Left lung (tissue), 10 donors: Measurements from ENCODE around the gene DEPP1. TPM values are rescaled to one million over a fixed set of nuclear protein-coding genes. Genes with fewer than 3 reads are reported as not detected.

Experiments used
- ATAC-seq: fragments of 200-7000 bp; cut with Tn5 transposase; one replicate; pipeline ENCODE4 v1.9.1; 2020; ENCODE audit warnings: moderate library complexity
- DNase-seq, 4 donors: peaks; one replicate each; pipeline ENCODE4 v3.0.0-alpha.2; 2013 to 2020
- H3K27ac ChIP-seq, 2 donors: fragments of 200-600 bp; sonication (generic) in 1 of 2; one replicate each; pipeline versions ENCODE4 v1.5.0 to v1.8.0; 2020 to 2021
- H3K27me3 ChIP-seq, 2 donors: fragments of 200-600 bp; sonication (generic) in 1 of 2; one replicate each; pipeline versions ENCODE4 v1.5.0 to v1.8.0; 2020 to 2021
- H3K36me3 ChIP-seq, 2 donors: fragments of 200-600 bp; sonication (generic) in 1 of 2; one replicate each; pipeline versions ENCODE4 v1.5.0 to v1.8.0; 2020 to 2021
- H3K4me1 ChIP-seq, 2 donors: fragments of 200-600 bp; one replicate each; pipeline ENCODE4 v1.8.0; 2021
- H3K4me3 ChIP-seq, 2 donors: fragments of 200-600 bp; sonication (generic) in 1 of 2; one replicate each; pipeline versions ENCODE4 v1.5.0 to v1.8.0; 2020 to 2021; ENCODE audit warnings: mild to moderate bottlenecking in 1 of 2
- H3K9me3 ChIP-seq, 2 donors: fragments of 200-600 bp; sonication (generic) in 1 of 2; one replicate each; pipeline versions ENCODE4 v1.5.0 to v1.8.0; 2020 to 2021
- intact Hi-C, 2 donors: fragments of 100-400 bp; cut with DNase I; formaldehyde crosslinking; loops; one replicate each; pipeline versions ENCODE4 v1.11.2 to v1.14.2; 2022
- polyA plus RNA-seq, 6 donors: library from polyadenylated mRNA; unstranded; fragments of 120-200 nt; gene quantifications; one replicate each; pipeline ENCODE4 v1.2.1, GENCODE V29; 2013; ENCODE audit not compliant: insufficient read length in 6 of 6
- total RNA-seq, 2 donors: library from RNA; stranded (reverse); fragmentation: NEBNext Ultra II Directional; extraction: Animal tissue kit (Norgen Biotek cat#: 25700); gene quantifications; one replicate each; pipeline ENCODE4 v1.2.1, GENCODE V29; 2021
- TF ChIP-seq, protein P1 (sequence below), 2 donors: fragments of 200-600 bp; sonication (generic) in 1 of 2; IDR thresholded peaks; one replicate each; pipeline versions ENCODE4 v1.5.0 to v1.8.0; 2021; ENCODE audit warnings: antibody characterized with exemption in 2 of 2
- donor health status: DM: no; HTN: yes; CAD: no.
- donor health status: DM: no; HTN: no; CAD: no.

The DEPP1 gene
- total and polyA plus RNA-seq, 8 donors = 18.5 to 59.8 (median 28.3) TPM

DNA sequence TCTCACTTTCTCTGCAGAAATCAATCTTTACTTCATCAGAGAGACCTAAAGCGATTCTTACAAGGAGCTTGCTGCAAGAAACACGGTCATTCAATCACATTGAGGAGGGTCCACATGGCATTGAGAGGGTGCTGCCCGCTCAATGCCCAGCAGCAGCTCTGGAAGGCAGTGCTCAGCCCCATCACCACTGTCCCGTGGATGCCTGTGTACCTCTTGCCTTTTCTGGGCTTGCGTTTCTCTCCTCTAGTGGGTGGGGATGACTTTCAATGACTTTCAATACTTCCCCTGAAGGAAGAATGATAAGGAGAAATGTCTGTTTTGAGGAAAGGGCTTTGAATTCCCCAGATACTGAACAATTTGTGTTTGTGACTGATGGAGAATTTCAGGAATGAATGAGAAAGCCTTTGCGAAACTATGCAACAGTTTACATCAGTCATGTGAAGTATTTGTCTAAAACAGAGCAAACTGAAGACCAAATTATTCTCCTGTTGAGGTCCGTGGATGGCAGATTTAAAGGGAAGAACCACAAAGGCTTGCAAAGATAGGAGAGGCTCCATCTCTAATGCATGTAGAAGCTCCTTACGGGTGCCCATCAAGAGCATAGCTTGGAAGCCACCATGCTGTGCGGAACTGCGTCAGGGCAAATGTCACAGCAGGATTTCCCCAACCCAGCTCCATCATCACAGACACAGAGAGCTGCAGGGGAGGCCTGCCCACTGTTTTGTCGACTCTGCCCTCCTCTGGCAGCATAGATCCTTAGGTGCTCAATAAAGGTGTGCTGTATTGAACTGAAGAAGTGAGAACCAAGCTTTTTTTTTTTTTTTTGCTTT is 15.5 kb upstream of the DEPP1 start:
- TF ChIP-seq, protein P1, sequence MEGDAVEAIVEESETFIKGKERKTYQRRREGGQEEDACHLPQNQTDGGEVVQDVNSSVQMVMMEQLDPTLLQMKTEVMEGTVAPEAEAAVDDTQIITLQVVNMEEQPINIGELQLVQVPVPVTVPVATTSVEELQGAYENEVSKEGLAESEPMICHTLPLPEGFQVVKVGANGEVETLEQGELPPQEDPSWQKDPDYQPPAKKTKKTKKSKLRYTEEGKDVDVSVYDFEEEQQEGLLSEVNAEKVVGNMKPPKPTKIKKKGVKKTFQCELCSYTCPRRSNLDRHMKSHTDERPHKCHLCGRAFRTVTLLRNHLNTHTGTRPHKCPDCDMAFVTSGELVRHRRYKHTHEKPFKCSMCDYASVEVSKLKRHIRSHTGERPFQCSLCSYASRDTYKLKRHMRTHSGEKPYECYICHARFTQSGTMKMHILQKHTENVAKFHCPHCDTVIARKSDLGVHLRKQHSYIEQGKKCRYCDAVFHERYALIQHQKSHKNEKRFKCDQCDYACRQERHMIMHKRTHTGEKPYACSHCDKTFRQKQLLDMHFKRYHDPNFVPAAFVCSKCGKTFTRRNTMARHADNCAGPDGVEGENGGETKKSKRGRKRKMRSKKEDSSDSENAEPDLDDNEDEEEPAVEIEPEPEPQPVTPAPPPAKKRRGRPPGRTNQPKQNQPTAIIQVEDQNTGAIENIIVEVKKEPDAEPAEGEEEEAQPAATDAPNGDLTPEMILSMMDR (IDR thresholded peaks at IDR 0.05) = no peak
- no peak for DNase-seq
- Histone ChIP-seq H3K4me1 (peaks cover 3 to 61% of the 10 kb centered on the region in 2 donors), H3K36me3 (peaks cover 0 to 51% of the 10 kb centered on the region in 2 donors), H3K4me3 (no peak overlapping the region), H3K9me3 (no peaks in the 10 kb centered on the region), H3K27ac (peak overlapping the region in 1 of 2 donors; percentile 9), H3K27me3 (no peaks in the 10 kb centered on the region)
- intact Hi-C loops = no loop called here
- no peak for ATAC-seq

DNA sequence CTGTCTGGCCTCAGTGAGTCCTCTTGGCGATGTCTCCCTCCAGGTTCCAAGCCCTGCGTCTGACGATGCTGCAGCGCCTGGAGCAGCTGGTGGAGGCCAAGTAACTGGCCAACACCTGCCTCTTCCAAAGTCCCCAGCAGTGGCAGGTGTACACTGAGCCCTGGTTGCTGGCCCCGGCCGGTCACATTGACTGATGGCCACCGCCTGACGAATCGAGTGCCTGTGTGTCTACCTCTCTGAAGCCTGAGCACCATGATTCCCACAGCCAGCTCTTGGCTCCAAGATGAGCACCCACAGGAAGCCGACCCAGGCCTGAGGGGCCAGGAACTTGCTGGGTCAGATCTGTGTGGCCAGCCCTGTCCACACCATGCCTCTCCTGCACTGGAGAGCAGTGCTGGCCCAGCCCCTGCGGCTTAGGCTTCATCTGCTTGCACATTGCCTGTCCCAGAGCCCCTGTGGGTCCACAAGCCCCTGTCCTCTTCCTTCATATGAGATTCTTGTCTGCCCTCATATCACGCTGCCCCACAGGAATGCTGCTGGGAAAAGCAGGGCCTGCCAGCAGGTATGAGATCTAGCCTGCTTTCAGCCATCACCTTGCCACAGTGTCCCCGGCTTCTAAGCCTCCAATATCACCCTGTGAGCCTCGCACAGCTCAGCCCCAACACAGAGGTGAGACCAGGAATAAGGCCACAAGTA is 14.8 kb upstream of the DEPP1 start:
- TF ChIP-seq, protein P1 (IDR thresholded peaks at IDR 0.05) = no peak
- peaks cover 0 to 57% of the 10 kb centered on the region in 2 donors for H3K36me3 ChIP-seq
- no peaks in the 10 kb centered on the region for H3K27me3 ChIP-seq
- intact Hi-C loops = no loop called here
- no peak overlapping the region for H3K4me3 ChIP-seq
- DNase-seq (no peak), ATAC-seq (no peak)
- peaks cover 3 to 59% of the 10 kb centered on the region in 2 donors for H3K4me1 ChIP-seq
- peak overlapping the region in 1 of 2 donors; percentile 9 for H3K27ac ChIP-seq
- H3K9me3 ChIP-seq = no peaks in the 10 kb centered on the region

DNA sequence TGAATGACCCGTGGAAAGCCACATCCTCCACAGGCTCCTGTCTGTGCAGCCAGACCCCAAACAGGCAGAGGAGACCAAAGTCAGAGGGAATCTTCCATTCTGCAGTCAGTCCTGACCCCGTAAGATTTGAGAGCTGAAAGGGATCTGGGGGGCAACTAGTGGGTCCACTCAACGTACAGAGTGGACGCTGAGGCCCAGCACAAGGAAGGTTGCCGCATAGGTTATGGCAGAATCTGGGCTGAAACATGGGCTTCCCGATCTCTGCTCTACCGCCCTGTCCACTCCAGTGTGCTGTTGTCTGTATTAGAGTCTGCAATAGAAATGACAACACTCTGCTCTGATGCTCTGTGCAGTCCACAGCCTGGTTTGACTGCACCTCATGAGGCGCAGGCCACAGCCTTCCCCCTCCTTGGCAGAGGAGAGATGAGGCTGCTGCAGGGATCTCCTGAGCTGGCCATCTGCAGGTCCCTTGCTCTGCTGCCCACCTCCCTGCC is 14.2 kb upstream of the DEPP1 start:
- intact Hi-C loops = no loop called here
- no peak overlapping the region for H3K27ac ChIP-seq
- ATAC-seq (no peak), DNase-seq (no peak)
- H3K4me3 ChIP-seq = no peak overlapping the region
- H3K4me1 ChIP-seq = peaks cover 3 to 59% of the 10 kb centered on the region in 2 donors
- peaks cover 0 to 63% of the 10 kb centered on the region in 2 donors for H3K36me3 ChIP-seq
- no peaks in the 10 kb centered on the region for H3K9me3 ChIP-seq
- H3K27me3 ChIP-seq = no peaks in the 10 kb centered on the region
- TF ChIP-seq, protein P1 (IDR thresholded peaks at IDR 0.05) = no peak

DNA sequence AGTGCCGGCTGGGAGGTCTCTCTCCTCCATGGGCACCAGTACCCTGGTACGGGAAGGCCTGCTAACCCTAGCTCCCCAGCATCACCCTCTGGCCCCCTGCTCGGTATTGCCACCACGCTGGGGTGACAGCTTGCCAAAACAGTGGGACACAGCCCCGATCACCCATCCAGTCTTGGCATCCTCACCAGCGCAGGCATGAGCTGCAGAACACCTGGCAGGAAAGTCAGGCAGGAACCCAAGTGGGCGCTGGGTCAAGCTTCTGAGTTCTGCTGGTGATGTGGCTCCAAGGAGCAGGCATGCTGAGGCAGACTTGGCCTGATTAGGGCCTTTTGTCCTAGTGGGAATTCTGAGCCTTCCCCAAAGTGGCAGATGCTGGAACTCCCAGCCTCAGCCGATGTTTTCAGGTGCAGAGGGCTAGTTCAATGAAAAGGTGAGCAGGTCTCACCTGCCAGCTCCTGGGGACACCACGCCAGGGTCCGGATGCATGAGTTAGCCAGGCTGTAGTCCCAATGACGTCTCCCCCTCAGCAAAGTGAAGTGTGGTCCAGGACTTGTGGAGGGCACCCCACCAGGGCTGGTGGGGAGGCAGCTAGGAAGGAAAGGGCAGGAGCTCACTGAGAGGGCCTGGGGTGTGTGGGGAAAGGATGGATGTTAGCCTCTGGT is 13.6 kb upstream of the DEPP1 start:
- intact Hi-C loops = no loop called here
- no peak for ATAC-seq

More for the DNA sequence above, 13.6 kb upstream of the DEPP1 start:
- Histone ChIP-seq H3K9me3 (no peaks in the 10 kb centered on the region), H3K4me1 (peaks cover 3 to 55% of the 10 kb centered on the region in 2 donors), H3K27ac (peak overlapping the region in 1 of 2 donors; percentile 30), H3K36me3 (peaks cover 0 to 69% of the 10 kb centered on the region in 2 donors), H3K4me3 (no peak overlapping the region), H3K27me3 (no peaks in the 10 kb centered on the region)
- TF ChIP-seq, protein P1 (IDR thresholded peaks at IDR 0.05) = no peak
- no peak for DNase-seq
